Esophagus muscularis mucosa (tissue), 4 donors: ENCODE results near the gene L3MBTL4. TPM values are rescaled to one million over a fixed set of nuclear protein-coding genes. Genes with fewer than 3 reads are reported as not detected.

Experiments used
- DNase-seq: peaks from one replicate; pipeline ENCODE4 v3.0.0-alpha.2; 2017; ENCODE audit errors: extremely low spot score
- H3K27ac ChIP-seq, 4 donors: fragments of 200-600 bp; sonication (generic); replicated peaks in 1 of 4; 1 replicate in 3 of 4; 2 replicates in 1 of 4; pipeline ENCODE4 v1.5.1; 2016 to 2019; ENCODE audit warnings: mild to moderate bottlenecking in 1 of 4
- H3K27me3 ChIP-seq, 4 donors: fragments of 200-600 bp; sonication (generic); one replicate each; pipeline versions ENCODE4 v1.5.1 to v1.6.0; 2016 to 2019
- H3K36me3 ChIP-seq, 4 donors: fragments of 200-600 bp; sonication (generic); one replicate each; pipeline ENCODE4 v1.5.1; 2016 to 2019
- H3K4me1 ChIP-seq, 4 donors: fragments of 200-600 bp; sonication (generic); one replicate each; pipeline ENCODE4 v1.5.1; 2016 to 2019
- H3K4me3 ChIP-seq, 4 donors: fragments of 200-600 bp; sonication (generic); 1 replicate in 2 of 4; 2 replicates in 2 of 4; pipeline ENCODE4 v1.5.1; 2016 to 2019; ENCODE audit warnings: mild to moderate bottlenecking in 4 of 4, moderate library complexity in 1 of 4
- H3K9me3 ChIP-seq, 4 donors: fragments of 200-600 bp; sonication (generic); 1 replicate in 3 of 4; 2 replicates in 1 of 4; pipeline ENCODE4 v1.5.1; 2016 to 2019
- EP300 ChIP-seq: sonication (generic); formaldehyde crosslinking; IDR thresholded peaks from one replicate; pipeline ENCODE4 v1.6.1; 2017; ENCODE audit warnings: antibody characterized with exemption
- POLR2A ChIP-seq: fragments of 450-650 bp; IDR thresholded peaks from one replicate; pipeline ENCODE4 v1.6.1; 2017; ENCODE audit warnings: antibody characterized with exemption, moderate library complexity, mild to moderate bottlenecking, low read depth
- POLR2AphosphoS5 ChIP-seq, 2 donors: sonication (generic); formaldehyde crosslinking; IDR thresholded peaks; one replicate each; pipeline ENCODE4 v1.6.1; 2017; ENCODE audit warnings: antibody characterized with exemption in 2 of 2
- WGBS: methylation state at CpG from one replicate; pipeline ENCODE4 v1.1.5; 2018; 5-methylcytosine and 5-hydroxymethylcytosine counted together
- intact Hi-C: fragments of 100-400 bp; cut with DNase I; formaldehyde crosslinking; loops from one replicate; pipeline ENCODE4 v1.15.1; 2023
- total RNA-seq, 4 donors: library from RNA; depleted of rRNA; stranded (reverse); fragments of >200 nt; gene quantifications; one replicate each; pipeline versions ENCODE4 v1.1.0 to v1.2.1, GENCODE V29; 2016
- TF ChIP-seq, protein P1 (sequence below), 3 experiments: fragments of 200-600 bp in 2 of 3; fragments of 450-650 bp in 1 of 3; sonication (generic) in 2 of 3; IDR thresholded peaks; one replicate each; pipeline ENCODE4 v1.5.1; 2017 to 2019; ENCODE audit warnings: antibody characterized with exemption in 3 of 3, mild to moderate bottlenecking in 2 of 3, moderate library complexity in 1 of 3

Gene L3MBTL4
- total RNA-seq, 4 donors from 2014 or later, result 1.0 to 2.9 (median 1.6) TPM

DNA sequence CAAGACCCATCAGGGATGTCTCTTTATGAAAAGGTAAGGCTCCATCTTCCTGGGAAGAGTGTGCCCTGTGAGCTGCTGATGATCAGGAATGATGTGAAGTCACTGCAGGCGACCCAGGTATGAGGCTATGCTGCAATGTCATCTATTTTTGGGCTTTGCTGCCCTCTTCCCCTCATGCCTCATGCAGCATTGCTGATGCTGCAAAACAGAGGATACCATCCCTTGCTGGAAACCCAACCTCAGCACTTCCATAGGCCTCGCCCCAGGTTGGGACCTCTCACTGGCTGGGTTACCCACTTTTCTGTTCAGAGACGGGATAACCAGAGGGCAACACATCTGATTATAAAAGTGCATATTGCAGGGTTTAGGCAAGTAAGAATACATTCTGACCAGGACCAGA lies 255.8 kb downstream of the L3MBTL4 start:
- 92% methylated on average over 3 of the region's 3 CpGs for WGBS
- H3K27me3 ChIP-seq, result no peaks in the 10 kb centered on the region
- no peak overlapping the region for H3K27ac ChIP-seq
- TF ChIP-seq POLR2AphosphoS5 (IDR thresholded peaks at IDR 0.05) (no peak), POLR2A (no peak), EP300 (no peak)
- TF ChIP-seq, protein P1, sequence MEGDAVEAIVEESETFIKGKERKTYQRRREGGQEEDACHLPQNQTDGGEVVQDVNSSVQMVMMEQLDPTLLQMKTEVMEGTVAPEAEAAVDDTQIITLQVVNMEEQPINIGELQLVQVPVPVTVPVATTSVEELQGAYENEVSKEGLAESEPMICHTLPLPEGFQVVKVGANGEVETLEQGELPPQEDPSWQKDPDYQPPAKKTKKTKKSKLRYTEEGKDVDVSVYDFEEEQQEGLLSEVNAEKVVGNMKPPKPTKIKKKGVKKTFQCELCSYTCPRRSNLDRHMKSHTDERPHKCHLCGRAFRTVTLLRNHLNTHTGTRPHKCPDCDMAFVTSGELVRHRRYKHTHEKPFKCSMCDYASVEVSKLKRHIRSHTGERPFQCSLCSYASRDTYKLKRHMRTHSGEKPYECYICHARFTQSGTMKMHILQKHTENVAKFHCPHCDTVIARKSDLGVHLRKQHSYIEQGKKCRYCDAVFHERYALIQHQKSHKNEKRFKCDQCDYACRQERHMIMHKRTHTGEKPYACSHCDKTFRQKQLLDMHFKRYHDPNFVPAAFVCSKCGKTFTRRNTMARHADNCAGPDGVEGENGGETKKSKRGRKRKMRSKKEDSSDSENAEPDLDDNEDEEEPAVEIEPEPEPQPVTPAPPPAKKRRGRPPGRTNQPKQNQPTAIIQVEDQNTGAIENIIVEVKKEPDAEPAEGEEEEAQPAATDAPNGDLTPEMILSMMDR (IDR thresholded peaks at IDR 0.05), result no peak
- no peaks in the 10 kb centered on the region for H3K36me3 ChIP-seq
- H3K9me3 ChIP-seq, result peaks cover 0 to 6% (median 2%) of the 10 kb centered on the region in 4 donors
- H3K4me3 ChIP-seq, result no peak overlapping the region
- no peak for DNase-seq
- H3K4me1 ChIP-seq, result no peaks in the 10 kb centered on the region
- intact Hi-C loops, result no loop called here

DNA sequence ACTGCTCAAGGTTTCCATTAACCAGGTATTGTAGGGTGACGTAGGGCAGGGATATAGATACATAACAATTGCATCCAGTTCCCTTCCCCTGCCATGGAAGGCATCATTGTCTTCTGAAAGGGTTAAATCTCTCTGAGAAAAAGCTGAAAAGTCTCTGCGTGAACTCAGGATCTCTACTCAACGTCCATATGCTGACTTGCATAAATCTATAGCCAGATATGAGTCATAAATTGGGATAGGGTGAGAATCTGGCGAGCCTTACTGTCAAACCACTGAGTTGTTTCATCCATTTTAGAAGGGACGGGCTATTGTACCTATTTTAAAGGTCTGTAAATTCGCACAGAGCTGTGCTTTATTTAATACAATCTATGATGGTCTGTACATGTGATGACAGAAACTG lies 258.3 kb downstream of the L3MBTL4 start:
- H3K27me3 ChIP-seq, result no peaks in the 10 kb centered on the region
- no peak overlapping the region for H3K4me3 ChIP-seq
- DNase-seq, result no peak
- H3K27ac ChIP-seq, result no peak overlapping the region
- TF ChIP-seq POLR2AphosphoS5 (IDR thresholded peaks at IDR 0.05) (no peak), POLR2A (no peak), EP300 (no peak)
- TF ChIP-seq, protein P1 (IDR thresholded peaks at IDR 0.05), result no peak
- no peaks in the 10 kb centered on the region for H3K4me1 ChIP-seq
- 65% methylated on average over 6 of the region's 6 CpGs for WGBS
- intact Hi-C loops, result no loop called here
- H3K9me3 ChIP-seq, result no peaks in the 10 kb centered on the region
- H3K36me3 ChIP-seq, result no peaks in the 10 kb centered on the region

DNA sequence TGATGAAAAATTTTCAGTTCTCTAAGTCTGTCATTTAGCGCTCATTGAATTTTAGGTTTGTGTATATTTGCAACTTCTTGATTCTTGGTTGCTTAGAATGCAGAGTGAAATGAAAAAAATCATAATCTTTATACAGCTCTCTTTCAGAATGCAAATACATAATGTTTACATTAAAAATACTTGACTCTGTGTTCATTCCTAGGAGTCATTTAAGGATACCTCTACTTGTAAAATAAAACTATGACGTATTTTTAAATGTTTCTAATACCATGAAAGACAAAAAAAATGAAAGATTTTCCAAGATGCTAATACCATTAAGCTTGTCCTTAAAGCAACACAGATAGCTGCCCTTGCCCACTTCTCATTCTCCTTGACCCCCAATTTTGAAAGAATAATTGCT lies 259.0 kb downstream of the L3MBTL4 start:
- Histone ChIP-seq H3K36me3 (no peaks in the 10 kb centered on the region), H3K27ac (no peak overlapping the region), H3K9me3 (no peaks in the 10 kb centered on the region), H3K4me3 (no peak overlapping the region), H3K27me3 (no peaks in the 10 kb centered on the region), H3K4me1 (no peaks in the 10 kb centered on the region)
- no peak for DNase-seq
- 69% methylated on average over 2 of the region's 2 CpGs for WGBS
- TF ChIP-seq, protein P1 (IDR thresholded peaks at IDR 0.05), result no peak
- TF ChIP-seq EP300 (no peak), POLR2AphosphoS5 (IDR thresholded peaks at IDR 0.05) (no peak), POLR2A (no peak)
- intact Hi-C loops, result no loop called here

DNA sequence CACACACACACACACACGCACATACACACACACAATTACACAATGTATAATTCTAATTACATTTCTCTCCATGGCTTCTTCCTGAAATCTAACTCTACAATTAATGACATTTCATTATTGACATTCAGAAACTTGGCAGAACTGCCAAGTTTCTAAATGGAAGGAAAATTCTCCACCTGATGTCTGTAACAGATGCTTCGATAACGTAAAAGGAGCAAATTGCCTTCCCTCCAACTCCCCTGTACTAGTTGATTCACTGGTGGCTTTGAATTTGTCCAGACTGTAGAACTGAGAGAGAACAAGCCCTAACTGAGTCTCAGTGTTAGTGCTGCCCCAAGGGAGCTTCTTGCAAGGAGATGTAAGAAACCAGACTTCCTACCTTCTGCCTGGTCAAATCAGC lies 264.3 kb downstream of the L3MBTL4 start:
- no peak overlapping the region for H3K27ac ChIP-seq
- H3K4me3 ChIP-seq, result no peak overlapping the region
- H3K36me3 ChIP-seq, result no peaks in the 10 kb centered on the region
- no peaks in the 10 kb centered on the region for H3K27me3 ChIP-seq
- H3K9me3 ChIP-seq, result no peaks in the 10 kb centered on the region
- WGBS, result 70% methylated on average over 3 of the region's 3 CpGs
- DNase-seq, result no peak
- intact Hi-C loops, result no loop called here
- no peak for TF ChIP-seq POLR2A
- TF ChIP-seq EP300, result no peak
- TF ChIP-seq, protein P1 (IDR thresholded peaks at IDR 0.05), result no peak
- no peak for TF ChIP-seq POLR2AphosphoS5 (IDR thresholded peaks at IDR 0.05)
- H3K4me1 ChIP-seq, result peaks cover 0 to 10% (median 8%) of the 10 kb centered on the region in 4 donors

DNA sequence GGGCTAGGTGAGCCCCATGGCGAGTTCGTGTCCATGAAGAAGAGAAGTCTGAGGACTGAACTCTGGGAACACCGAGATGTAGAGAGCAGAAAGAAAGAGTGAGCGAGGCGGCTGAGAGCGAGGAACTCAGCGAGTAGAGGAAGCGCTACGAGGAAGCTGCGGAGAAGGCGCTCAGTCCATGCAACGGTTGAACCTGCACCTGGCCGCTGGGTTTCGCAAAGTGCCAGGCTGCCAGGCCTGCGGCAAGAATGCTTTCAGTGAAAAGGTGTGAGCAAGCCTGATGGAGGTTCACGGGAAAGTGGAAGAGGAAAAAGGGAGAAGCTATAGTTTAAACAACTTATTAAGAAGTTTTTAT lies 268.4 kb downstream of the L3MBTL4 start:
- H3K4me3 ChIP-seq, result peak overlapping the region in 2 of 4 donors; percentile 23 to 27
- WGBS, result 82% methylated on average over 16 of the region's 16 CpGs
- TF ChIP-seq EP300, result no peak
- no peak for TF ChIP-seq POLR2AphosphoS5 (IDR thresholded peaks at IDR 0.05)
- TF ChIP-seq, protein P1 (IDR thresholded peaks at IDR 0.05), result no peak
- TF ChIP-seq POLR2A, result no peak
- peaks cover 0 to 10% (median 8%) of the 10 kb centered on the region in 4 donors for H3K4me1 ChIP-seq
- no peaks in the 10 kb centered on the region for H3K36me3 ChIP-seq
- H3K27ac ChIP-seq, result no peak overlapping the region
- intact Hi-C loops, result no loop called here
- no peak for DNase-seq
- no peaks in the 10 kb centered on the region for H3K27me3 ChIP-seq
- no peaks in the 10 kb centered on the region for H3K9me3 ChIP-seq
